BLaER1 treated with 17β-estradiol and CSF1 and Interleukin-3, amounts not matched to agents 10 nM and 100 nM (cell line): ENCODE measurements around the gene STING1.

ENCODE experiments used
- H3K27ac ChIP-seq, 11 experiments: shearing (Covaris generic); formaldehyde crosslinking; 2 replicates each; pipeline ENCODE4 v1.8.1; 2022
- H3K27me3 ChIP-seq, 11 experiments: shearing (Covaris generic); formaldehyde crosslinking; 2 replicates each; pipeline ENCODE4 v1.8.1; 2022
- H3K36me3 ChIP-seq, 11 experiments: shearing (Covaris generic); formaldehyde crosslinking; 2 replicates each; pipeline ENCODE4 v1.8.1; 2022
- H3K4me1 ChIP-seq, 10 experiments: shearing (Covaris generic); formaldehyde crosslinking; 2 replicates each; pipeline ENCODE4 v1.8.1; 2022
- H3K4me2 ChIP-seq, 11 experiments: shearing (Covaris generic); formaldehyde crosslinking; 2 replicates each; pipeline ENCODE4 v1.8.1; 2022
- H3K4me3 ChIP-seq, 10 experiments: shearing (Covaris generic); formaldehyde crosslinking; 2 replicates each; pipeline ENCODE4 v1.8.1; 2022
- H3K9ac ChIP-seq, 11 experiments: shearing (Covaris generic); formaldehyde crosslinking; 2 replicates each; pipeline ENCODE4 v1.8.1; 2022
- H3K9me3 ChIP-seq, 11 experiments: shearing (Covaris generic); formaldehyde crosslinking; replicated peaks in 1 of 11; 2 replicates each; pipeline ENCODE4 v1.8.1; 2022
- H4K20me1 ChIP-seq, 11 experiments: shearing (Covaris generic); formaldehyde crosslinking; 2 replicates each; pipeline ENCODE4 v1.8.1; 2022
- Cebpa-rat ChIP-seq, 11 experiments: shearing (Covaris generic); IDR thresholded peaks; 2 replicates each; pipeline ENCODE4 v1.8.1; 2022

The STING1 gene

GRCh38 chr5:139456776-139457175 is 25.8 kb downstream of the STING1 start:
- Histone ChIP-seq H3K4me2 (0 out of 22 replicates have a peak overlapping the region, but pooled peaks of 3 of the 11 experiments have one; percentile 14 to 83 (median 72)), H4K20me1 (no peaks in the 10 kb centered on the region), H3K9ac (no peak overlapping the region; a peak in 1 of 22 replicates), H3K4me1 (peaks cover 20 to 66% (median 38%) of the 10 kb centered on the region in 10 experiments), H3K27ac (peak overlapping the region in 6 of 11 experiments; percentile 26 to 76 (median 72); a peak in 9 of 22 replicates), H3K36me3 (no peaks in the 10 kb centered on the region), H3K4me3 (no peak overlapping the region), H3K9me3 (no peaks in the 10 kb centered on the region), H3K27me3 (no peaks in the 10 kb centered on the region)
- TF ChIP-seq Cebpa-rat (IDR thresholded peaks at IDR 0.05) = no peak

- peaks cover 15 to 48% (median 37%) of the 10 kb centered on the region in 10 experiments for H3K4me1 ChIP-seq
- TF ChIP-seq Cebpa-rat (IDR thresholded peaks at IDR 0.05) = no peak
Measured at GRCh38 chr5:139454568-139455290, 27.8 kb downstream of the STING1 start.

GRCh38 chr5:139453683-139454567 is 28.6 kb downstream of the STING1 start:
- H3K9me3 ChIP-seq = no peaks in the 10 kb centered on the region
- no peak overlapping the region for H3K4me3 ChIP-seq
- no peak for TF ChIP-seq Cebpa-rat (IDR thresholded peaks at IDR 0.05)
- no peaks in the 10 kb centered on the region for H4K20me1 ChIP-seq
- no peak overlapping the region for H3K9ac ChIP-seq
- H3K27me3 ChIP-seq = no peaks in the 10 kb centered on the region
- no peak overlapping the region; a peak in 1 of 22 replicates for H3K27ac ChIP-seq
- peak overlapping the region in 8 of 11 experiments; percentile 28 to 60 (median 47); a peak in 15 of 22 replicates for H3K4me2 ChIP-seq
- H3K36me3 ChIP-seq = no peaks in the 10 kb centered on the region
- peaks cover 9 to 40% (median 29%) of the 10 kb centered on the region in 10 experiments for H3K4me1 ChIP-seq

More at GRCh38 chr5:139454568-139455290, 27.8 kb downstream of the STING1 start:
- H3K9ac ChIP-seq = no peak overlapping the region
- H3K27me3 ChIP-seq = no peaks in the 10 kb centered on the region
- no peaks in the 10 kb centered on the region for H4K20me1 ChIP-seq
- H3K36me3 ChIP-seq = no peaks in the 10 kb centered on the region
- H3K27ac ChIP-seq = no peak overlapping the region
- no peaks in the 10 kb centered on the region for H3K9me3 ChIP-seq
- H3K4me3 ChIP-seq = no peak overlapping the region
- H3K4me2 ChIP-seq = peak overlapping the region in 8 of 11 experiments; percentile 28 to 60 (median 47); a peak in 15 of 22 replicates

- H3K4me2 ChIP-seq = no peak overlapping the region
- H4K20me1 ChIP-seq = no peaks in the 10 kb centered on the region
- H3K27ac ChIP-seq = no peak overlapping the region
- TF ChIP-seq Cebpa-rat (IDR thresholded peaks at IDR 0.05) = no peak
- H3K9me3 ChIP-seq = no peaks in the 10 kb centered on the region
- H3K4me1 ChIP-seq = peaks cover 0 to 21% (median 12%) of the 10 kb centered on the region in 10 experiments; a peak in 16 of 20 replicates
- H3K36me3 ChIP-seq = no peaks in the 10 kb centered on the region
- H3K27me3 ChIP-seq = no peaks in the 10 kb centered on the region
- no peak overlapping the region for H3K9ac ChIP-seq
- no peak overlapping the region for H3K4me3 ChIP-seq
Measured at GRCh38 chr5:139451878-139452660, 30.5 kb downstream of the STING1 start.

- Histone ChIP-seq H3K4me1 (peaks cover 0 to 21% (median 11%) of the 10 kb centered on the region in 10 experiments; a peak in 15 of 20 replicates), H3K9me3 (no peaks in the 10 kb centered on the region), H3K4me3 (no peak overlapping the region), H3K27me3 (no peaks in the 10 kb centered on the region), H3K9ac (no peak overlapping the region), H3K36me3 (no peaks in the 10 kb centered on the region), H3K27ac (no peak overlapping the region), H3K4me2 (no peak overlapping the region), H4K20me1 (no peaks in the 10 kb centered on the region)
- TF ChIP-seq Cebpa-rat (IDR thresholded peaks at IDR 0.05) = no peak
Measured at GRCh38 chr5:139451176-139451575, 31.4 kb downstream of the STING1 start.

- H3K27me3 ChIP-seq = no peaks in the 10 kb centered on the region
- H3K9me3 ChIP-seq = no peaks in the 10 kb centered on the region
- TF ChIP-seq Cebpa-rat (IDR thresholded peaks at IDR 0.05) = no peak
- H3K4me1 ChIP-seq = peaks cover 17 to 37% (median 25%) of the 10 kb centered on the region in 10 experiments
- no peaks in the 10 kb centered on the region for H3K36me3 ChIP-seq
- no peak overlapping the region for H3K4me3 ChIP-seq
- no peak overlapping the region for H3K9ac ChIP-seq
- 0 out of 22 replicates have a peak overlapping the region, but pooled peaks of 1 of the 11 experiments have one; percentile 8 for H3K4me2 ChIP-seq
- no peaks in the 10 kb centered on the region for H4K20me1 ChIP-seq
- no peak overlapping the region for H3K27ac ChIP-seq
Measured at GRCh38 chr5:139446956-139447779, 35.4 kb downstream of the STING1 start.

GRCh38 chr5:139445325-139446170 is 37.0 kb downstream of the STING1 start:
- Histone ChIP-seq H3K9ac (no peak overlapping the region), H4K20me1 (no peaks in the 10 kb centered on the region), H3K27ac (no peak overlapping the region; a peak in 1 of 22 replicates), H3K4me2 (no peak overlapping the region), H3K4me3 (no peak overlapping the region), H3K4me1 (peaks cover 17 to 37% (median 28%) of the 10 kb centered on the region in 10 experiments), H3K9me3 (no peaks in the 10 kb centered on the region), H3K27me3 (no peaks in the 10 kb centered on the region), H3K36me3 (no peaks in the 10 kb centered on the region)
- no peak for TF ChIP-seq Cebpa-rat (IDR thresholded peaks at IDR 0.05)
